Left kidney (tissue), 2 donors: ENCODE measurements around the gene NME3. TPM values are rescaled to one million over a fixed set of nuclear protein-coding genes. Genes with fewer than 3 reads are reported as not detected.

Experiments
- DNase-seq: peaks from one replicate; pipeline ENCODE4 v3.0.0-alpha.2; 2013
- polyA plus RNA-seq: library from polyadenylated mRNA; unstranded; fragments of 120-200 nt; gene quantifications from one replicate; pipeline ENCODE4 v1.2.1, GENCODE V29; 2013; ENCODE audit not compliant: insufficient read length

The NME3 gene
- polyA plus RNA-seq, 1 donor = 18.0 TPM

DNA sequence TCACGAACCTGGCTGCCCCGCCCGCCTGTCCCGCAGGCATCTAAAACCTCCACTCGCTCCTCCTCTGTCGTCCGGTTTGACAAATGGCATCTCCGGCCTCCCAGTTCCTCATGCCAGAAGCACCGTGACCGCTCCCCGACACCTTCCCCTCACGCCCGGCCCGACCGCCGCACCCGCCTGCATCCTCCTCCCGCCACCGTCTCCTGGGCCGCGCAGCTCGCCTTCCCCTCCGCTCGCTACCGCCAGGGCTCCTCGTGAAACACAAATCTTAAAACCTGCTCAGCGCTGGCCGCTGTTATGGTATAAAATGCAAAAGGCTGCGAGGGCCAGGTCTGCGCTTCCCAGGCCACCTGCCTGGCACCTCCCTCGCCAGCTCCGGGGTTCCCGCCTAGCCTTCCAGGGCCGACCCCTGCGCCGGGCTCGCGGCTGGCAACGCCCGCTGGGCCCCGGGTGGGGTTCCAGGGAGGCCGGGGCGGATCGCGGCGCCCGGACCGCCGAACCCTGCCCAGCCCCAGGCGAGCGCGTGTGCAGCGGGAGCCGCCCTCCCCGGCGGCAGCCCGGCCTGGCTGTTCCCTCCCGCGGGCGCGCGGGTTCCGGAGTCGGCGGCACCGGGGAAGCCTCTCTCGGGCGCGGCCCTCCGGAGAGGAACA, 10.5 kb upstream of the NME3 start:
- DNase-seq = no peak

DNA sequence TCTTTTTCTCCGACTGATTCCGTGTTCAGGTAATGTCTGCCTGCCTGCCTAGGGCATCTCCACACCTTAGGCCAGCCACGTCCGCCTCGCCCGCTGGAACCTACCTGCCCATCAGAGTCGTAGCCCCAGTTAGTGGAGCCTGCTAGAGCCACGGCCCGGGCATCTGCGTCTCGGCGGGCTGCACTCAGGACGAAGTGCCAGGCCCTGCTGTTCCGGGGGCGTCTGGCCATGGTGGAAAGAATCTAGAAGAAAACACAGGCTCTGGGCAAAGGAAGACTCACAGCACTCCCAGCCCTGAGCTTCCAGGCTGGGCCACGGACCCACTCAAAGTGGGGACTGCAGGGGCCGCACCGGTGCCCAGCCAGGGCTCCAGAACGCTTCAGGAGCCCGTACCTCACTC, 9.9 kb upstream of the NME3 start:
- DNase-seq = no peak

DNA sequence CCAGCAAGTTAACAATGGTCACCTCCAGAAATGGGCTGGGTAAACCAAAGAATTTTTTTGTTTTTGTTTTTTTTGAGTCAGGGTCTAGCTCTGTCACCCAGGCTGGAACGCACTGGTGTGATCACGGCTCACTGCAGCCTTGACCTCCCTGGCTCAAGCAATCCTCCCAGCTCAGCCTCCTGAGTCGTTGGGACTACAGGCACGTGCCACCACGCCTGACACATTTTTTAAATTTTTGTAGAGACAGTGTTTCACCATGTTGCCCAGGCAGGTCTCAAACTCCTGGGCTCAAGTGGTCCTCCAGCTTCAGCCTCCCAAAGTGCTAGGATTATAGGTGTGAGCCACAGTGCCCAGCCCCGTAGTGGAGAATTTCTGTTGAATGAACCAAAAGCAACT, 9.3 kb upstream of the NME3 start:
- DNase-seq = no peak

DNA sequence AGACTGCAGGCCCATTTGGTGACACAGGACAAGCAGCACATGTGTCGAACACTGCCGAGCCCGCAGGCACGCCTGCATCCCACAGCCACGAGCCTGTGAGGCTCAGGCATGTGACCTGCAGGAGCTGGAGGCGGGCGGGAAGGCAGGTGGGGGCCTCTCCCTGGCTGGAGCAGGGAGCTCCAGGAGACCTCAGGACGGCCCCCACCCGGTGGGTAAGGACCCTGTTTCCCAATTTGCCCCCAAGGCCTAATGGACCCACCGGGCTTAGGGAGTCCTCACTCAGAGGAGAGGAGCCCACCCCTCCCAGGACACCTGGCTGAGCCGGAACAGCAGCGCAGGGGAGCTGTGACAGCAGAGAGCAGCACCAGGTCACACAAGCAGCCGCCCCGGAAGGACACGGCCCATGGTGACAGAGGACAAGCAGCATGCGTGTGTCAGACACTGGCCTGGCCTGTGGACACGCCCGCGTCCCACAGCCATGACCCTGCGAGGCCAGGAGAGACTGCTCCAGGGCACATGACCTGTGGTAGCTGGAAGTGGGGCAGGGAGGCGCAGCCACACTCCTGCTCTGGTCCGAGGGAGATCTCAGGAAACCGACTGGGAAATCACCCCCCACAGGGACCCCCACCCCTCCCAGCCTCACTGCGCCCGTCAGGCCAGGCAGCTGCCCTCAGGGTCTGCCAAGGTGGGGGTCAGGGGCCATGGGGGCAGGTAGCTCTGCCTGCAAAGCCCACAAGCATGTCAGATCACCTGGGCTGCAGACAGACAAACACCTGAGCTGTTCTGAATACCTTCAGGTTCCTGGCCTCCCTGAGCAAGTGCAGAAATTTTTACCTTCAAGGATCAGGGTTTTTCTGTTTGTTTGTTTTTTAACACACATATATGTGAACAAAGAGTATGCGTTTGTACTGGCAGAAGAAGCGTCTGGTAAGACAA, 8.7 kb upstream of the NME3 start:
- no peak for DNase-seq

DNA sequence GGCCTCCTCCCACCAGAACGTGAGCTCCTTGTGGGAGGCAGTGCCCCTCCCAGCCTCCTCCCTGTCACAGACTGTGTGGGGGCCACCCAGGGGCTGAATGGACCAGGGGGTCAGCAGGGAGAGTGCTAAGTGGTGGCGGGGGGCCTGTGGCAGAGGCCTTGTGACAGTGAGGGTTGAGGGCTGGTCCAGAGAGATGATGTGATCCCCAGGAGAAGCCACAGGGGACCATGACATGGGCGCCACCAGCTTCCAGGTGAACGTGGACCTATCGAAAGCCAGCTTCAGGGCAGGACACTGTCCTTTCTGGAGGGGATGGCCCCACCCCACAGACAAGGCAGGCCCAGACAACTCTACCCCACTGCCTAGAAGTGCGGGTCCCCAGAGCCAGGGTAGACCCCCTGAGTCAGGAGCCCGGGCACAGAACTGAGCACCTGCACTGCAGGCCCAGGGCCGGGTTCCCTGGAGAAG, 7.9 kb upstream of the NME3 start:
- DNase-seq = no peak

DNA sequence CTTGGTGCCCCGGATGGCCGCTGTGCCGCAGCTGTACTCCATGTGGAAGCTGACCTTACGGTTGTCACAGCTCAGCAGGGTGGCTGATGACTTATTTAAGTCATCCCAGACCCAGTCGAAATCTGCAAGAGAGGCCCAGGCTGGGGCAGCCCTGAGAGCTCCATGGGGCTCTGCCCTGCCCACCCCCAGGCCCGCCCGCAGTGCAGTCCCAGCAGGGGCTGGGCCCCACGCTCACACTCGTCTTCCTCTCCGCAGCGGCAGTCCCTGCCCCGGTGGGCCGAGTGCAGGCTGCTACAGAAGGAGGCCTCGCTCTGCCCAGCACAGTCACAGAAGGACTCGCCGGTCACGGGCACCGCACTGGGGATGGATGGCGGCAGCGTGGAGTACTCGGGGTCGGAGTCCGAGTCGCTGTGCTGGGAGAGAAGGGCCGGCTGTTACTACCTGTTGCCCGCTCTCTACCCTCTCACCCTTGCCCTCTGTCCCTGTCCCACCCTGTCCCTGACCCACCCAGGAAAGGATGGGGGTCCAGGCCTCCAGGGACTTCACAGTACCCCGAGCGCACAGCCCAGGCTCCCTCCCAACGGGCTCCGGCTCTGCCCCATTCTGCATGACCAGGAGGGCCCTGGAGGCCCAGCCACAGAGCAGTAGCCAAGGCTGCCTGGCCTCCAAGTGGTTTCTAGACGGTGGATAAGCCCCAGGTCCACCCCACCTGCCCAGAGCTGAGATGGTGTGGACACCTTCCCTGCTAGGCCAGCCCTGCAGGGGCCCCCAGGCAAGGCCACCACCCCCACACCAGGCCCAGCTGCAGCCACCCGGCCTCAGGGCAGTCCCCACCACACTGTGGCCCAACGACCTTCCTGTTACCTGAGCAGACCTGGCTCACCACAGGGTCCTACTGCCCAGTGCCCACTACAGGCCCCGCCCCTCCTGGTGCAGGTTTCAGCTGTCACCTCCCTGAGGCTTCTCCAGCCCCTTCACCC, 7.1 kb upstream of the NME3 start:
- DNase-seq = no peak

DNA sequence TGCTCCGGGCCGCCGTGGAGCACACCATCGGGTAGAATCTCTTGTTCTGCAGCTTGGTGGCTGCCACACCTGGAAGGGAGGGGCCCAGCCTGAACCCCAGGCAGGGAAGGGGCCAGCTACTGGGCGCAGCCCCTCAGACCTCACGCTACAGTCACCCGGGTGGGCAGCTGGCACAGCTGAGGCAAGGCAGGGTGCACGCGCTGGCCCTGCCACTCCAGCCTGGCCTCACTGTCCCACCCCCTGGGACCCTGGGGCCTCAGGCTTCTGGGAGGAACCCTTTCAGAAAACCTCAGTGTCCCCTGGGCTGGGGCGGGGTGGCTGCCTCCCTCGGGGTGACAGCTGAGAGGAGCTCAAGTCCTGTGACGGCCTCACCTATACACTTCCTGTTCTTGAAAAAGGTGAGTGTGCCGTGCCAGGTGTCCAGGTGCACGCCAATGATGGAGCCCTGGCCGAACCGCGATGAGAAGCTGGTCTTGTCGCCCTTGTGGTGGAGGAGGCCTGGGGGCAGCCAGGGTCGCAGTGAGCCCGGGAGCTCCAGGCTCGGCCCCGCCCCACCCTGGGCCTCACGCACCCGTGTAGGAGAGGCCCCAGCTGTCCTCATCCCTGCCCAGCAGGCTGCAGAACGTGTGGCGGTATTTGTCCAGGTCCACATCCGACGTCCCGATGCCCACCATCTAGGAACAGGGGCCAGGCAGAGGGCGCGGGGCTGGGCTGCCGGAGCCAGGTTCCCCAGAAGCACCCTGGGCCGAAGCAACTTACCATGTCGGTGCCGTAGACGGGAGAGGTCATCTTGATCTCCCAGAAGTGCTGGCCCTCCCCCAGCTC, 6.2 kb upstream of the NME3 start:
- DNase-seq = no peak

DNA sequence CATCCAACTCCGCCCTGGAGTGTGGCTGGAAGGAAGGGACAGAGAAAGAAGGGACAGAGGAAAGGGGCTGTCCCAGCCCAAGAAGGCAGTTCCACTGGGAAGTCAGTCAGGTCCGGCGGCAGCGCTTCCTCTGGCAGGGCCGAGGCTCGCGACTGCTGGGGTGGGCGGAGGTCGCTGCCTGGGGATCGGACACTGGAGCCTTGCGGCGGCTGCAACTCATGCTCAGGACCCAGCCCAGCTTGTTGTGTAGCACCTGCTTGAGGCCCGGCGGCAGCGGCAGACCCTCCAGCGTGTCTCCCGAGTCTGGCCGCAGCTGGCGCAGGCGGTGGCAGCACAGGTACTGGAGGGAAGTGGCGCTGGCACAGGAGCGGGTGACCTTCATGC, 5.6 kb upstream of the NME3 start:
- no peak for DNase-seq

DNA sequence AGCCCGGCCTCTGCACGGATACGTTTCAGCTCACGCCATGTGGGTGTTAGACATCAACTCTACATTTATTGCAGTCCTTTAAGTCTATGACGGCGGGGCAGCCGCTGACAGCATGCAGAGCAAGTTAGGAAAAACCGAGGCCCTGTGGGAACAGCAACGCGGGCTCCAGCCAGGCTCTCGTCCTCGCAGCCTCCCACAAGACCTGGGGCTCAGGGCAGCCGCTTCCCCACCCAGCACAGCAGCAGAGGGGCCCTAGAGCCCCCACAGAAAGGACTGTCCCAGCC, 5.3 kb upstream of the NME3 start:
- DNase-seq = no peak

DNA sequence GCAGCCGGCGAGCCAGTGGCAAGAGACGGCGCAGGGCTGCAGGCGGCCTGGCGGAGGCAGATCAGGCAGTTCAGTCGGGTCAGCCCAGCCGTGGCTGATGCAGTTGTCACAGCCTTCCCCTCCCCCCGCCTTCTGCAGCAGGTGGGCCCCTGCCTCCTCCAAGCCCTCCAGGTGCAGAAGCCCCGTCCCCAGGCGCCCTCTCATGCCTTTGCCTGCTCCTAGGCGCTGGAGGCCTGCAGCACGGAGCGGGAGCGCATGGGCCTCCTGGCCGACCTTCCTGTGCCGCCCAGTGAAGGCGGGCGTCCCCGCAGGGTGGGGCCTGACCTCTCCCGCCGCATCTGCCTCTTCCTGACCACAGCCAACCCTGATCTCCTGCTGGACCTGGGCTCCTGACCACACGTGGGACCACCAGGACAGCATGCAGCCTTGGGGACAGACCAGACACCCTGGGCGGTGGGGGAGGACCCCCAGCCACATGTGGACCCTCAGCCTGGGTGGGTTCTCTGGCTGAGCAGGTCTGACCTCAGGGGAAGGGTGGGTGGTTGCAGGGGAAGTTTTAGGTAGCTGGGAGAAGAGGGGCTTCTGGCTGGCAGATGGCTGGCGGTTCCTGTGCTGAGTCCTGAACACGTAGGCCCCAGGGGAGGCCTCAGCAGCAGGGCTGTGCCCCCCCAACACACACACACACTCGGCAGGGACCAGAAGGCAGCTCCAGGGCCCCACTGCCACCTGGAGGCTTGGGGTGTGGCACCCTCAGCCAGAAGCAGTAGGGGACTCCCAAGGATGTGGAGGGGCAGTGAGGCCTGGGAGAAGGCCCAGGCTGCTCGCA, 4.7 kb upstream of the NME3 start:
- no peak for DNase-seq

DNA sequence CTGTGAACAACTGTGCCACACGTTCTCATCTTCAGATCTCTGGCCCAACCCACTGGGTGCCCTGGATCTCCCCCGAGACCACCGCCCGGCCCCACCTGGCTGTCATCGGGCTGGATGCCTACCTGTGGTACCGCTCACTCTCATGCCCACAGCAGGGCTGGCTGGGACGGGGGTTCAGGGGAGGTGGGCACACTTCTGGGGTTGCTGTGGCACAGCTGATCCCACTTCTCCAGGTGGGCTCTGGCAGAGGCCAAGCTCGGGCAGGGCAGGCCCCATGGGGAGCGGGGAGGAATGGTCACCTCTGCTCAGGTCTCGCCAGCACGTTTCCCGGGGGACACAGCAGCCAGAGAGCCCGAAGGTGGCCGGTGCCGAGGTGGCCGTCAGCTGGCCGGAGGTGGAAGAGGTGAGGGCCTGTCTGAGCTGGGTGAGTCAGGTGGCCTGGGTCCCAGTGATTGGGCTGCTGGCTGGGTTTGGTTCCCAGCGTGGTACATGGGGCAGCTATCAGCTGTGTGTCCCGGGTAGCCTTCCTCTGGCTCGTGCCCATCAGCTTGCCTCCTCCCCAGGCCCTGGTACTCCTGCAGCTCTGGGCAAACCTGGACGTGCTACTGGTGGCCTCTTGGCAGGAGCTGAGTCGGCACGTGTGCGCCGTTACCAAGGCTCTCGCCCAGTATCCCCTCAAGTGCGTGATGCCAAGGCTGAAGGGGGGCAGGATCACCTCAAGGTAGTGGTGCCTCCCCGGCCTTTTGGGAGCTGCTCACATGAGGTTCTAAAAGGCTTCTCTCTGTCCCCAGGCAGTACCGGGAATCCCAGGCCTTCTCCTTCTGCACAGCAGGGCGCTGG, 3.9 kb upstream of the NME3 start:
- DNase-seq = no peak

DNA sequence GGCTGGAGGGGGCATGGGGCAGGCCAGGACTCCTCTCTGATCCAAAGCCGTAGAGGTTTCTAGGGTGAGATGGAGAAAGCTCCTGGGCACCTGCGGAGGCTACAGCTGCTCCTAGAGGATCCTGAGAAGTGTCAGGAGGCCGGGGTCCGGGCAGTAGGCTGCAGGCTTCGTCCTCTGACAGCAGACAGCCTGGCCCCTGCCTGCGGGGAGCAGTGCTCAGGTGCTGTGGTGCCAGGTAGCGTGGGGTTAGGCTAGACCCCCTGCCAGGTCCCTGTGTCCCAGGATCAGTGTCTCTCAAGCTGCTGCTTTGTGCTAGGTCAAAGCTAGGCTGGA, 3.1 kb upstream of the NME3 start:
- no peak for DNase-seq

DNA sequence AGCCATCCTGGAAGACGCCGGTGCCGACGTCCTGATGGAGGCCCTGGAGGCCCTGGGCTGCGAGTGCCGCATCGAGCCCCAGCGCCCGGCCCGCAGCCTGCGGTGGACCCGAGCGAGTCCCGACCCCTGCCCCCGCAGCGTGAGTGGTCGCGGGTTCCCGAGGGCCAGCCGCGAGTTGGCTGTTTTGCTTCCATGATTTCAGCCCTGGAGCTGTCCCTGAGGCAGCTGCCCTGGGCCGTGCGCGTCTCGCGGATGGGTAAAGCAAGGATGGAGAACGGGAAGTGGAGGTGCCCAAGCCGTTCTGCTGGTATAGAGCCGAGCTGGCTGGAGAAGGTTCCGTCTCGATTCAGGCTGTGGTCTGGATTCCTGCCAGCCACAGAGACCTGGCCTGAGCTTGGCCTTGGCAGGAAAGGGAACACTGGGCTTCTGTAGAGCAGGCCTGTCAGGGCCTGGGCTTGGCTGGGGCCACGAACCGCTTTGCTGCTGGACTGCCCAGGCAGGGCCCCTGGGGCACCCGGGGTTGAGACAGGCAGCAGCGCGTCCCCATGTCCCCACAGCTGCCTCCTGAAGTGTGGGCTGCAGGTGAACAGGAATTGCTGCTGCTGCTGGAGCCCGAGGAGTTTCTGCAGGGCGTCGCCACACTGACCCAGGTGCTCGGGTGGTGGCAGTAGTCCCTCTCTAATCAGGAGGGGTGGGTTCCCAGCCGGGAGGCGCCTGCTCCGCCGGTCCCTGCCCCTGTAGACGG, 2.5 kb upstream of the NME3 start:
- DNase-seq = no peak

DNA sequence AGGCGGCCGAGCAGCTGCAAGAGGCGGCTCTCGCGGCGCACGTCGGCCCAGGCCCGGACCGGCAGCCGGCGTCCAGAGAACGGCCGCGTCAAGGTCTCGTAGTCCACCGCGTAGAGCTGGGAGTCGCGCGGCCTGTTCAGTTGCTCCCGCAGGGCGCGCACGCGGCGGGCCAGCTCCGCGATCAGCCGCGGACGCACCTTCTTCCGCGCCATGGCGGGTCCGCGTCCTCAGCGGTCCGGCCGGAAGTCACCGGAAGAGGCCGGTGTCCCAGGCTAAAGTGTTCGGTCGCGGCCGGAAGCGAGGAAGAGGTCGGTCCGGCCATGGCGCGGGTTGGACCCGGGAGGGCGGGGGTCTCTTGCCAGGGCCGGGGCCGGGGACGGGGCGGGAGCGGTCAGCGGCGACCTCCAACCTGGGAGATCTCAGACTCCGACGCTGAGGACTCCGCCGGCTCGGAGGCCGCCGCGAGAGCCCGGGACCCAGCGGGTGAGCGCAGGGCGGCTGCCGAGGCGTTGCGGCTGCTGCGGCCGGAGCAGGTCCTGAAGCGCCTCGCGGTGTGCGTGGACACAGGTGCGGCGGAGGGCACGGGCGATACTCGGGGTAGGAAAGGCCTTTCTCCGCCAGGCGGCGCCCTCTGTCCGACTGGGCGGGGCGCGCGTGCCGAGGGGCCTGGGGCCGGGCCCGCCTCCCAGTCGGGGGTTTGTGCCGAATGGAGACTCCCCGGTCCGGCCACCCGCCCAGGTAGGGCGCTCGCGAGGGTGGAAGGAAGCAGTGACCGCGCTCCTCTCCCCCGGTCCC, 1.8 kb upstream of the NME3 start, which contains the start of gene MRPS34:
TSS of gene MRPS34 (minus strand) at position 227 of the 795 bp plus-strand sequence. CDS start at position 212, 15 bp downstream.
- peak; percentile 83 for DNase-seq

DNA sequence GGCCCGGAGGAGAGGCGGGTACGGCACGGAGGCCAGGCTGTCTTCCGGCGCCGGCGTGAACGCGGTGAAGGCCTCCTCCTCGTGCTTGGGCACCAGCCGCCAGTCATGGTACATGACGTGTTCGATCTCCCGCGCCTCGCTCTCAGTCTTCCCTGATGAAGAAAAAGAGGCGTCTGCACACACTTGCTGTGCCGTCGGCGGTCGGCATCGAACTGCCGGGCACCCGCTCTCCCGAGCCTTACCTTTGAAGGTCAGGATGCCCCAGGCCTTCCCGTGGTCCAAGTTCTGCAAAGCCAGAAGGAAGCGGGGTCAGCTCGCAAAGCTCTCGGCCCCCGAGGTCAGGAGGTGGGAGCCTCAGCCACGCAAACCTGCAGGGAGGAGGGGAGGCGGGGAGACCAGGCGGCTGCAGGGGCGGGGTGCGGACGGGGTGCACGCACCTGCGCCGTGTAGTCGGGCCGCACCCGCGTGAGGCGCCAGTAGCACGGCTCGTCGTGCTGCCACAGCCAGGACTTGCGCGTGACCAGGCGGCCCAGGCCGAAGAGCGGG, 1.1 kb upstream of the NME3 start, which contains the start of gene EME2:
TSS of gene EME2 (plus strand) at position 449 of the 546 bp plus-strand sequence. CDS start 418 bp downstream, outside the sequence.
- DNase-seq = no peak

DNA sequence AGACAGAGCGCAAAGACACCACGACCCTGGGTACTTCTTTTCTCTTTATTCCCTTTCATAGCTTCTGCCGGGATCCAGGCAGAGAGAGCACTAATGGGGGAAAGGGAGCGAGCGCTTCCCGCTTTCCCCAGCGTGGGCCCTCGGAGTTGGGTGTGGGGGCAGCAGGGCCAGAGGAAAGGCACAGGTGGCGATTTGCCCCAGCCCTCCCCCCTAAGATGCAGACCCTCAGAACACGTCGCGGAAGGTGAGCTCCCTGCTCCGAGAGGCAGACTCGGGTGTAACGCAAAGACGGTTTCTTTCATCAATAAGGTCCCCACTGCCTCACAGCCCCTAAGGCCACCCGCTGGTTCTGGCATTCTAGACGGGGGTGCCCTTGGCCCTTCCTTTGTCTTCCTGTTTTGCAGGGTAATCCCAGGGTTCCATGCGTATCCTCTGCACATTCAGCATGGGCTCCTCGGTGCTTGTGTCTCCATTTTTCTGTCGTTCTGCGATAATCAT, 570 bp upstream of the NME3 start:
- DNase-seq = no peak
